Esophagus muscularis mucosa (tissue), 3 donors: ENCODE results near the gene TAF1L.

ENCODE experiments used
- CTCF ChIP-seq, 3 experiments: fragments of 200-600 bp in 2 of 3; fragments of 450-650 bp in 1 of 3; sonication (generic) in 2 of 3; IDR thresholded peaks; one replicate each; pipeline ENCODE4 v1.5.1; 2017 to 2019; ENCODE audit warnings: antibody characterized with exemption in 3 of 3, mild to moderate bottlenecking in 2 of 3, moderate library complexity in 1 of 3
- POLR2A ChIP-seq: fragments of 450-650 bp; IDR thresholded peaks from one replicate; pipeline ENCODE4 v1.6.1; 2017; ENCODE audit warnings: antibody characterized with exemption, moderate library complexity, mild to moderate bottlenecking, low read depth

- peak; percentile 86 to 90 (median 89) for TF ChIP-seq CTCF (IDR thresholded peaks at IDR 0.05)
- TF ChIP-seq POLR2A = no peak
These were observed 55.6 kb downstream of the TAF1L start for GRCh38 chr9:32579706-32580331.
